IPS-15b (cell line): ENCODE measurements around the gene CR2.
"Not testable (repeated sequence)": the region's sequence is repeated elsewhere in the genome, so short reads cannot be mapped to it uniquely, and the experiment has no call there.

Experiments used
- H3K27me3 ChIP-seq: one replicate; pipeline ENCODE4 v1.6.1; 2013; ENCODE audit warnings: low read length; ENCODE audit not compliant: control insufficient read depth, insufficient read depth
- H3K36me3 ChIP-seq: one replicate; pipeline ENCODE4 v1.6.1; 2013; ENCODE audit warnings: low read length; ENCODE audit not compliant: control insufficient read depth, insufficient read depth
- H3K4me1 ChIP-seq: one replicate; pipeline ENCODE4 v1.6.1; 2013; ENCODE audit warnings: mild to moderate bottlenecking, low read length; ENCODE audit not compliant: control insufficient read depth, insufficient read depth
- H3K4me3 ChIP-seq: one replicate; pipeline ENCODE4 v1.5.1; 2013; ENCODE audit warnings: low read depth, low read length
- H3K9ac ChIP-seq: one replicate; pipeline ENCODE4 v1.6.1; 2013; ENCODE audit warnings: low read depth, mild to moderate bottlenecking, low read length
- H3K9me3 ChIP-seq: one replicate; pipeline ENCODE4 v1.6.1; 2013; ENCODE audit warnings: mild to moderate bottlenecking, low read length; ENCODE audit not compliant: control insufficient read depth, insufficient read depth

CR2 gene

DNA sequence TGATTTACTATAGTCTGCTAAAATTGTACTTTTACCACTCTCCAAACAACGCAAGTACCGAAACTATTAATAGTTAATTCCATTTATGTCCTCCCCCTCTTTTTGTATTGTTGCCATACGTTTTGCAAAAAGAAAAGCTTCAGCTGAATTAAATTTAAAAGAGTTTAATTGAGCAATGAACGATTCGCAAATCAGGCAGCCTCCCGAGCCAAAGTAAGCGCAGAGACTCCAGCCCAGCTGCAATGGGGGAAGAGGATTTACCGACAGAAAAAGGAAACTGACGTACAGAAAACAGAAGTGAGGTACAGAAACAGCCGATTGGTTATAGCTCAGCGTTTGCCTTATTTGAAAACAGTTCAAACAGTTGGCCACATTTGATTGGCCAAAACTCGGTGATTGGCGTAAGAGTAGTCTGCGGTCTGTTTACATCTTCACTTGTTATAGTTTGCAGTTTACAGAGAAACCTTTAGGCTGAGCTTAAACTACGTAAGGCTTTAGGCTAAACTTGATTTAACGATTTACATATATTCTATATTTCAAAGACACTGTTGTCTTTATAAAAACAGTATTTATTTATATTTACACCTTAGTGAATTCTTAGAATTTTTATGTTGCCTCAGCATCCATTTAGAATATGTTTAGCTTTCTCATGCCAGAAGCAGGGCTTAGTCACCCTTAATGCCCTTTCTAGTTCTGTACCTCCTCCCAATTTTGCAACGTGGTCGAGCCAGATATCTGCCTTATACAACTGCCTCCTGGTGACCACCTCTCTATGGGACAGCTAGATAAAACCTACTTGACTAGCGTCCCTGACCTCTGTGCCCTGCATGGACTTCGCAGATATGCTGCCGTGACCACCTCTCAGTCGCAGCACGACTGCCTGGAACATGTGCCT, 65.6 kb downstream of the CR2 start:
- Histone ChIP-seq H3K4me3 (no peak overlapping the region), H3K36me3 (no peaks in the 10 kb centered on the region), H3K9ac (no peak overlapping the region), H3K9me3 (no peaks in the 10 kb centered on the region), H3K27me3 (no peaks in the 10 kb centered on the region), H3K4me1 (no peaks in the 10 kb centered on the region)

DNA sequence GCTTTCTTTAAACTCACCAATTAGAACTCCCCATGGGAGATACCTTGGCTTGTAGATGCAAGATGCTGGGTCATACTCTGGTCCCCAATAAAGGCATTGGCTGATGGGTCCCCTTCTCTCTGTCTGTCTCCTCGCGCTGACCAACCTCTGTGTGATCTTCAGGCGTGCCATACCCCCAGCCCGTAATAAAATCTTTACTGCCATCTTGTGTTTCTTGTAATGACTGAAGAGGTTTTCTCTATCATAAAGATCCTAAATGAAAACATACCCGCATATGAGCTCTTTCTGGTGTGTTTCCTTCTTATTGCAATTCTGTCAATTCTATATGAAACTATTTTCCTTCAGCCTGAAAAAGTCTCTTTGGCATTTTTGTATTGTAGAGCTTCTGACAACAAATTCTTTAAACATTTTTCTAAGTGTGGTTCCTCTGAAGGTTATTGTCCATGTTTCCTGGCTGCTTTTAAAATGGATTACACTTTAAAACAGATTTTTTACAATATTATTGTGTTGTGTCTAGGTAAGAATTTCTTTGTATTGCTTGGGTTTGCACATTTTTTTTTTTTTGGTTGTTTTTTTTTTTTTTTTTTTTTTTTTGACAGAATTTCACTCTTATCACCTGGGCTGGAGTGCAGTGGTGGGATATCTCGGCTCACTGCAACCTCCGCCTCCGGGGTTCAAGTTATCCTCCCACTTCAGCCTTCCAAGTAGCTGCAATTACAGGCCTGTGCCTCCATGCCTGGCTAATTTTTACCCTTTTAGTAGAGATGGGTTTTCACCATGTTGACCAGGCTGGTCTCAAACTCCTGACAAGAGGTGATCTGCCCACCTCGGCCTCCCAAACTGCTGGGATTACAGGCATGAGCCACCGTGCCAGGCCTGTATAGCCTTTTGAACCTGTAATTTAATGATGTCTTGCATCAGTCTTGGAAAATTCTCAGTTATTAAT, 66.5 kb downstream of the CR2 start:
- not testable (repeated sequence) for H3K9ac ChIP-seq, H3K4me3 ChIP-seq, H3K9me3 ChIP-seq, H3K36me3 ChIP-seq, H3K27me3 ChIP-seq, H3K4me1 ChIP-seq

DNA sequence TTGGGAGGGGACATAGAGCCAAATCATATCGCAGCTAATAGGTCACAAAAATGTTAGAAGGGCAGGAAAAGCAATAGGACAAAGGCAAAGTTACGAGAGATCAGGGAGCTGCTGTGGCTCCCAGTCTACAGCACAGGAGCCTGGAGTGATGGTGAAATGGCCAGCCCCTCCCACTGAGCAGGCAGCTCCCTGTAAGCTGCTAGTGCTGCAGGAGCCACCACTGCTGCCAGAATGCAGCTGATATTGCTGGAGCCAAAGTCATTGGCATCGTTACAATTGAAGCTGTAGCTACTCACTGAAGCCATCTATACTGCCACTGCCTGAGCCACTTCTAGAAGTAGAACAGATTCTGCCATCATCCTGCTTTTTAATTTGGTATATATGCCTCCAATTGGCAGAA, 71.1 kb downstream of the CR2 start:
- not testable (repeated sequence) for H3K9me3 ChIP-seq, H3K36me3 ChIP-seq, H3K27me3 ChIP-seq, H3K9ac ChIP-seq, H3K4me3 ChIP-seq, H3K4me1 ChIP-seq

DNA sequence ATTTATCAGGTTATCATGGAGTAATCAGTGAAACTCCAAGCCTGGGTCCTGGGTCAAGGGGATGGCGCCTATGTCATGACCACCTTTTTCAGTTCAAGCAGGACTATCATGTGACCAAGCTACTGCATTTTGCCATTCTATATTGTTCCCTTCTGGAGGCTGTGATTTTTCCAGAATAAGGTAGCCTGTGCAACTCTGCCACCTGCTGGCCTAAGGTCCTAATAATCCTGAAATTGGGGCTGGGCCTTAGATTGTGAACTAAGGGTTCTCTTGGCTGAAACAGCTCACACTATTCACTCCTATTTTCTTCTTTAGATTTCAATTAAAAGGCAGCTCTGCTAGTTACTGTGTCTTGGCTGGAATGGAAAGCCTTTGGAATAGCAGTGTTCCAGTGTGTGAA, 74.3 kb downstream of the CR2 start:
- not testable (repeated sequence) for H3K4me1 ChIP-seq, H3K9ac ChIP-seq, H3K27me3 ChIP-seq, H3K36me3 ChIP-seq, H3K9me3 ChIP-seq, H3K4me3 ChIP-seq

DNA sequence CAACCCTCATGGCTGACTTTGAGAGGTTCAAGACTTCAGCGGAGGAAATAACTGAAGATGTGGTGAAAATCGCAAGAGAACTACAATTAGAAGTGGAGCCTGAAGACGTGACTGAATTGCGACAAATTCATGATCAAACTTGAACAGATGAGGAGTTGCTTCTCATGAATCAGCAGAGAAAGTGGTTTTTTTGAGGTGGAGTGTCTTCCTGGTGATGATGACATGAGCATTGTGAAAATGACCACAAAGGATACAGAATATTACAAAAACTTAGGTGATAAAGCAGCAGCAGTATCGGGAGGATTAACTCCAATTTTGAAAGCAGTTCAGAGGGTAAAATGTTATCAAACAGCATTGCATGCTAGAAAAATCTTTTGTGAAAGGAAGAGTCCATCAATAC, 82.1 kb downstream of the CR2 start:
- H3K27me3 ChIP-seq, H3K4me3 ChIP-seq, H3K36me3 ChIP-seq, H3K4me1 ChIP-seq, H3K9me3 ChIP-seq, H3K9ac ChIP-seq: not testable (repeated sequence)
